GM19035 (cell line): ENCODE data around the gene AP4S1.
"Not testable (repeated sequence)": the region's sequence is repeated elsewhere in the genome, so short reads cannot be mapped to it uniquely, and the experiment has no call there.

Experiments used
- ATAC-seq: cut with Tn5 transposase; IDR thresholded peaks from one replicate; pipeline ENCODE4 v1.9.1; 2021; ENCODE audit not compliant: unreplicated experiment

Gene AP4S1

GRCh38 chr14:31038521-31039166 is 13.2 kb downstream of the AP4S1 start:
- no peak for ATAC-seq

DNA sequence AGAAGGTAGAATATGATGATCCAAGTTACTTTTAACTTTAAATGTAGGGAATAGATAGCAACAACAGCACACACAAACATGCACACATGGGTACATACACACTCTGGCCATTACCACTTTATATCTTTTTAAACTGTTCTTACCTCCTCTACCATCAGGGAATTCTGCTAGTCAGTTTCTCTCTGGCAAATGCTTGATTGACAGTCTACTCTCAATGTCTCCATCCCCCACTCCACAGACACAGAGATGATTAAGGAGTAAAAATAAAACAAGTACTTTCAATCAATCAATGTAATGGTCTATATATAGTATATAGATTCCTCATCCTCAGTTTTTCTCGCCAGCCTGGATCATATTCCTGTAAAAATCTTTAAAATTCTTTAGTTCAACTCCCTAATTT is 16.9 kb downstream of the AP4S1 start:
- ATAC-seq, result no peak

DNA sequence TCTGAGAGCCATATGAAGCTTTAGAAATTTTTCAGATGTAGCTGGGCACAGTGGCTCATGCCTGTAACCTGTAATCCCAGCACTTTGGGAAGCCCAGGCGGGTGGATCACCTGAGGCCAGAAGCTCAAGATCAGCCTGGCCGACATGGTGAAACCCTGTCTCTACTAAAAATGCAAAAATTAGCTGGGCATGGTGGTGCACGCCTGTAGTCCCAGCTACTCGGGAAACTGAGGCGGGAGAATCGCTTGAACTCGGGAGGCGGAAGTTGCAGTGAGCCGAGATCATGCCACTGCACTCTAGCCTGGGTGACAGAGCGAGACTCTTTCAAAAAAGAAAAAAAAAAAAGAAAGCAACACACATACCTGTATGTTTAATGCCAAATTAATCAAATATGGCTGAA is 17.4 kb downstream of the AP4S1 start:
- ATAC-seq, result not testable (repeated sequence)

- no peak for ATAC-seq
These were observed 17.9 kb downstream of the AP4S1 start for GRCh38 chr14:31043379-31043778.

DNA sequence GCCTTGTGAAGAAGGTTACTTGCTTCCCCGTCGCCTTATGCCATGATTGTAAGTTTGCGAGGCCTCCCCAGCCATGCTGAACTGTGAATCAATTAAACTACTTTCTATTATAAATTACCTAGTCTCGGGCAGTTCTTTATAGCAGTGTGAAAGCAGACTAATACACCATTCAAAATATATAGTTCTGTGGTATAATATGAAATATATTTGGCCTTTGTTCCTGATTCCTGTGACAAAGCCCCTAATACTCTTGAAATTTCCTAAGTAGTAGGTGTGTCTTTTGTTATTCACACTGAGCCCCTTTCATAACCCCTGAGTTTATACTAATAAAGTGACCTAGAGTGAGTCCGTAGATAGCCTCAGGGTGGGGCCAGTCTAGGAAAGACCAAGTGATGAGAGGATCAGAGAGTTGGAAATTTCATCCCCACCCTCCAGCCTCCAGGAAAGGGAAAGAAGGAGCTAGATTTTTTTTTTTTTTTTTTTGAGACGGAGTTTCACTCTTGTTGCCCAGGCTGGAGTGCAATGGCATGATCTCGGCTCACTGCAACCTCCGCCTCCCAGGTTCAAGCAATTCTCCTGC is 20.1 kb downstream of the AP4S1 start:
- no peak for ATAC-seq

GRCh38 chr14:31047503-31047902 is 22.1 kb downstream of the AP4S1 start:
- no peak for ATAC-seq

DNA sequence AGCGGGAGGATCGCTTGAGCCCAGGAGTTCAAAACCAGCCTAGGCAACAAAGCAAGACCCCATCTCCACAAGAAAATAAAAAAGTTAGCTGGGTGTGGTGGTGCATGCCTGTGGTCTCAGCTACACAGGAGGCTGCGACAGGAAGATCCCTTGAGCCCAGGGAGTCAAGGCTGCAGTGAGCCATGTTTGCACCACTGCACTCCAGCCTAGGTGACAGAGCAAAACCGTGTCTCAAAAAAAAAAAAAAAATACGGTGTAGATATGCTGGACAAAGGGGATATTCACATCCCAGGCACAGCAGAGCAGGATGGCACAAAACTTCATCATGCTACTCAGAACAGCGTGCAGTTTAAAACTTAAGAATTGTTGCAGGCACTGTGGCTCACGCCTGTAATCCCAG is 25.6 kb downstream of the AP4S1 start:
- no peak for ATAC-seq

GRCh38 chr14:31051511-31051910 is 26.1 kb downstream of the AP4S1 start:
- ATAC-seq, result no peak

- ATAC-seq, result not testable (repeated sequence)
These were observed 27.6 kb downstream of the AP4S1 start for GRCh38 chr14:31052905-31053586.

GRCh38 chr14:31057035-31057434 is 31.6 kb downstream of the AP4S1 start:
- ATAC-seq, result no peak

GRCh38 chr14:31057701-31058364 is 32.4 kb downstream of the AP4S1 start:
- no peak for ATAC-seq

DNA sequence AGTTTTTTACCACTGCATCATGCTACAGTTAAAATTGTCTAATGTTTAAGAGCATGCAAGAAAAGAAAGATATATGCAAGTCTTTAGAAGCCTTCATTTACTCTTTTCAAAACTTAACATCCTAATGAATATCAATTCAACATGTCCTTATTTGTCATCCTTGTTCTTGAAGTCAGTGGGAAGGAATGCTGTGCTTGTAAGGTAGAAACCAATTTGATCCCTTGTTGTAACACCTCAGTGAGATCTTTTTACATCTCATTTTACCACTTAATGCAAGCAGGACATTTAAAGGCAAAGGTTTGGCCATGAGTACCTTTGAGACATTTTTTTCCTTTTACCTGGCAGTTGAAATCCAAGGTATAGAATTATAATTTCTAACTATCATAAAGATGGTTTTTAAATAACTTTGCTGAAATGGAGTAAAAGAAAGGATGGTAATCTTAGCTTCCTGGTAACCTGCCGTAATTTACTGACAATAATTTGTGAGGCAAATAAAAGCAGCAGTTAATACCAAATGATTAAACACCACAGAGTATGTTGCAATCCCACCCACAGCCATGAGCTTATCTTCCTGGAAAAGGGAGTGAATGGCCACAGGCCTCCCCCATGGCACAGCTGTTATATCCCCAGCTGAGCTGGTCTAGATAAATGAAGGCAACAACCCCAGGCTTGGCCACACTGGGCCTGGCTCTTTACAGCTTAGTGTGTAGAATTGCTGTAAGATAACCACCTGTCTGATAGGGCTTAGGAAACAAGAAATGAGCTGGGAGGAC is 33.9 kb downstream of the AP4S1 start:
- ATAC-seq, result no peak

GRCh38 chr14:31060253-31060875 is 34.9 kb downstream of the AP4S1 start:
- no peak for ATAC-seq

DNA sequence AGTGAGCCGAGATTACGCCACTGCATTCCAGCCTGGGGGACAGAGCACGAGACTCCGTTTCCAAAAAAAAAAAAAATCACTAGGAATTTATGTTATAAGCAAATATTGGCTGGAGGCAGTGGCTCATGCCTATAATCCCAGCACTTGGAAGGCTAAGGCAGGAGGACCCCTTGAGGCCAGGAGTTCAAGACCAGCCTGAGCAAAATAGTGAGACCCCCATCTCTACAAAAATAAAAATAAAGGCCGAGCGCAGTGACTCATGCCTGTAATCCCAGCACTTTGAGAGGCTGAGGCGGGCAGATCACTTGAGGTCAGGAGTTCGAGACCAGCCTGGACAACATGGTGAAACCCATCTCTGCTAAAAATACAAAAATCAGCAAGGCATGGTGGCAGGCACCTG is 37.5 kb downstream of the AP4S1 start:
- not testable (repeated sequence) for ATAC-seq

- no peak for ATAC-seq
These were observed 42.8 kb downstream of the AP4S1 start for GRCh38 chr14:31068235-31068634.

GRCh38 chr14:31069343-31069742 is 43.9 kb downstream of the AP4S1 start:
- no peak for ATAC-seq

DNA sequence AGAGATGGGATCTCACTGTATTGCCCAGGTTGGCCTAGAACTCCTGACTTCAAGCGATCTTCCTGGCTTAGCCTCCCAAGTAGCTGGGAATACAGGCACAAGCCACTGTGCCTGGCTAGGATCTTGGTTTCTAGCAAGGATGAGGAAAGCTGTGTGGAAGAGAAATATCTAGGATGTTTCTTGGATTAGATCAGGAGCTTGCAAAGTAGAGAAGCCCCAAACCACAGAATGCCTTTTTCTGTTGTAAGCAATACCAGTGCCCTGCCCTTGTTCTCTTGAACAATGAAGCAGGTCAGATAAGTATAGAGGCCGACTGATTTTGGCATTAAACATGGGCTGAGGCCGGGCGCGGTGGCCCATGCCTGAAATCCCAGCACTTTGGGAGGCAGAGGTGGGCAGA is 45.0 kb downstream of the AP4S1 start:
- ATAC-seq, result no peak

DNA sequence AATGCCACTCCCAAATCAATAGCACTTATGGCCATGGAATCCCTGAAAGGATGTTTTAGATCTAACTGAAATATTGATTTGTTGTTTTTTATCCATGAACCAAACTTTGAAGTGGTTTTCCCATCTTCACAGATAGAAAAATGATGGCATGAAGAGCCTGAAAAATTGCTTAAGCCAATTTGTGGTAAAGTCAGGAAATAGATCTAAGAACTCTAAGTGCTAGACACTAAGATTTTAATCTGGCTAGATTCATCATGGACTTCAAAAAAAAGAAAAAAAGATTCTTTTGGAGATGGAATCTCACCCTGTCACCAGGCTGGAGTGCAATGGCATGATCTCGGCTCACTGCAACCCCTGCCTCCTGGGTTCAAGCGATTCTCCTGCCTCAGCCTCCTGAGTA is 45.7 kb downstream of the AP4S1 start:
- no peak for ATAC-seq

- no peak for ATAC-seq
These were observed 49.7 kb downstream of the AP4S1 start for GRCh38 chr14:31075144-31075543.

DNA sequence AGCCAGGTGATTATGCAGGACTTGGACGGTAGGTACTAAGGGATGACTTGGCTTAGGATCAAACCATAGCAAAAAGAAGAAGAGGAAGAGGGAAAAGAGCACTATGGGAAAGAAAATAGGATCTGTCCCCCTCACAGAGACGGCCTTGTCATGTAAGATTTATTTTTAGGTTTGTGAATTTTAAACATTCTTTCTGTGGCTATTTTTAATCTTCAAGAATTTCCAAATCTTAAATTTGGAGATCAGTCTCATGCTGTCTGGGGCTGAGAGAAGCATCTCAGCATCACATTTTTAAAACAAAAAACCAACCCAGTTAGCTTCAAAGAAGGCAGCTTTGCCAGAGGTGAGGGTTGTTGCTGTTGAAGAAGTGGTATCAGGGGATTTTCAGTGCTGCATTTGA is 53.3 kb downstream of the AP4S1 start:
- ATAC-seq, result no peak

DNA sequence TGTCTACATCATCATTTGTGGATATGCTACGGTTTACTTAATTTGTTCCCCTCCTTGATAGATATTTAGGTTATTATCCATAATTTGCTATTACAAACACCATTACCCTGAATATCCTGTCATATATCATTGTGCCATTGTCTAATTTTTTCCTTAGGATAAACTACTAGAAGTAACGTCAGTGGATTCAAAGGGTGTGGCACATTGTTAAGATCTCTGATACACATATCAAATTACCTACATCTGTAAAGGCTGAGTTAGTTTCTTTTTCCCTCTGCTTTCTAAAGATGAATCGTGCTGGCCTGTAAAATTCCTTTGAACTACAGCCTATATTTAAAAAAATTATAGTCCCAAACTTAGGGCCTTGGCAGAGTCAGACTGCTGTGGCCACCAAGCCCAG is 54.6 kb downstream of the AP4S1 start:
- no peak for ATAC-seq
